ENCODE results near the gene BICRA. TPM values are rescaled to one million over a fixed set of nuclear protein-coding genes. Genes with fewer than 3 reads are reported as not detected.
A peak's percentile ranks its signal among the peaks of the same experiment; 100 is the strongest.

Gene BICRA
- total and polyA plus RNA-seq, 2 of the 8 experiments (the other 6 are each of a cell fraction or from before 2014, with no cell fraction given) = 1.5 to 29.2 TPM

DNA sequence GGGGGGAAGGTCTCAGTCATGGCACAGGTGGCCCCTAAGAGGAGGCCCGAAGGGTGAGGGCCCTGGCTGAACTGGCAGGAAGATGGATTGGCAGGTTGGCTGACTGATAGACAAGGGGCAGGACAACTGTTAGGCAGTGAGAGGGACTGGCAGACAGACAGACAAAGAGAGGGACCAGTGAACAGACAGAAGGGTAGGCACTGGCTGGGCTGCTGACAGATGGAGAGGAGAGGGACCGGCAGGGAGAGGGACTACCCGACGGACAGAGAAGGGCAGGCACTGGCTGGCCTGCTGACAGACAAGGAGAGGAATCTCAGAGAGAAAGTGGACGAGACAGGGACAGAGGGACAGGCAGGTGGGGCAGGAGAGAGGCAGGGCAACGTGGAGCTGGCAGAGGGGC, 72.5 kb downstream of the BICRA start:
- peak overlapping the region; percentile 82; the same call in 1 of the 2 replicates for H2BK5ac ChIP-seq (ENCODE audit: low read depth, low read length)
- ChIA-PET POLR2A (ENCODE audit: partially characterized antibody) (interaction anchor here (0.6 kb wide), 1 partner anchor 18 kb away, joined by 4 read pairs; no protein-coding TSS in a partner anchor), CTCF (ENCODE audit: partially characterized antibody) (interaction anchor here (1.2 kb wide), 1 partner anchor 13 kb away, joined by 3 read pairs; no protein-coding TSS in a partner anchor)
- H3K79me1 ChIP-seq (ENCODE audit: low read depth, low read length) = no peaks in the 10 kb centered on the region
- no peak overlapping the region for H3K9ac ChIP-seq (replicated peaks in 1 of 4; ENCODE audit: extremely low read depth in 1 of 4, low read depth in 3 of 4, low read length in 3 of 4)
- no peak overlapping the region for H3K18ac ChIP-seq (ENCODE audit: extremely low read depth, low read length)
- H4K91ac ChIP-seq (replicated peaks; ENCODE audit: insufficient read length, low read length) = no peak overlapping the region
- H2BK20ac ChIP-seq (ENCODE audit: low read length) = no peak overlapping the region
- H3K56ac ChIP-seq (replicated peaks; ENCODE audit: insufficient read length, low read depth, low read length) = no peak overlapping the region
- H3K4me2 ChIP-seq (ENCODE audit: insufficient read depth in 1 of 2, low read depth in 2 of 2, low read length in 2 of 2) = no peak overlapping the region
- DNase-seq (ENCODE audit: low read depth in 1 of 2, low spot score in 2 of 2) = no peak
- FAIRE-seq = no peak
- H3K27me3 ChIP-seq (replicated peaks in 1 of 4; ENCODE audit: control insufficient read depth in 3 of 4, extremely low read depth in 1 of 4, insufficient read depth in 3 of 4, low read length in 3 of 4) = no peaks in the 10 kb centered on the region
- no peak overlapping the region for H3K4ac ChIP-seq (replicated peaks; ENCODE audit: insufficient read length, low read depth, low read length)
- H2AK5ac ChIP-seq (ENCODE audit: low read depth, low read length) = no peak overlapping the region
- H3K14ac ChIP-seq (ENCODE audit: insufficient read length) = no peak overlapping the region
- peaks cover 6 to 11% of the 10 kb centered on the region in 2 experiments for H4K20me1 ChIP-seq (replicated peaks in 1 of 2; ENCODE audit: control insufficient read depth in 1 of 2, insufficient read depth in 2 of 2, low read length in 2 of 2)
- no peak overlapping the region for H3K23ac ChIP-seq (ENCODE audit: insufficient read length)
- H4K8ac ChIP-seq (ENCODE audit: extremely low read depth, insufficient read depth, low read length) = no peak overlapping the region
- WGBS, 2 experiments (ENCODE audit: extremely low coverage in 1 of 2, insufficient coverage in 1 of 2, insufficient read length in 1 of 2, insufficient replicate concordance in 2 of 2, low coverage in 1 of 2, low lambda C conversion rate in 2 of 2, missing lambda C conversion rate in 1 of 2) = 95% methylated on average over 6 of the region's 6 CpGs; no CpG with 5 or more reads in 1 of the 2 experiments
- H3K4me1 ChIP-seq (replicated peaks in 1 of 4; ENCODE audit: control insufficient read depth in 3 of 4, insufficient read depth in 4 of 4, low read length in 3 of 4) = no peaks in the 10 kb centered on the region
- no peak overlapping the region for H2AFZ ChIP-seq (ENCODE audit: low read length)
- no peak overlapping the region for H3K4me3 ChIP-seq (ENCODE audit: extremely low read depth in 1 of 4, insufficient read depth in 2 of 4, low read depth in 3 of 4, low read length in 4 of 4)
- no peak overlapping the region for H2BK120ac ChIP-seq (replicated peaks; ENCODE audit: low read depth, low read length)
- H4K5ac ChIP-seq (ENCODE audit: insufficient read length, low read depth, low read length) = no peak overlapping the region
- no peaks in the 10 kb centered on the region; a peak in 1 of 4 replicates for H3K9me3 ChIP-seq (ENCODE audit: insufficient read depth in 2 of 2, low read depth in 1 of 2, low read length in 1 of 2)
- H2BK12ac ChIP-seq (ENCODE audit: low read depth, low read length) = no peak overlapping the region
- no peak overlapping the region for H3K27ac ChIP-seq (ENCODE audit: low read depth, low read length)
- no peaks in the 10 kb centered on the region for H3K79me2 ChIP-seq (ENCODE audit: control insufficient read depth in 1 of 2, insufficient read depth in 2 of 2, low read length in 2 of 2)
- H2BK15ac ChIP-seq (ENCODE audit: low read length) = no peak overlapping the region
- peaks cover 2 to 28% (median 15%) of the 10 kb centered on the region in 4 experiments; a peak in 5 of 8 replicates for H3K36me3 ChIP-seq (ENCODE audit: control insufficient read depth in 2 of 4, insufficient read depth in 4 of 4, low read length in 3 of 4)
- no peaks in the 10 kb centered on the region for H3K23me2 ChIP-seq (ENCODE audit: low read depth, low read length)
- TF ChIP-seq RFX5 (IDR thresholded peaks at IDR 0.05; ENCODE audit: borderline replicate concordance, low read depth, low read length) = no peak
- no peak for TF ChIP-seq RNF2 (IDR thresholded peaks at IDR 0.05; ENCODE audit: borderline replicate concordance, low read depth, low read length, missing control alignments, poor library complexity, severe bottlenecking)
- no peak for TF ChIP-seq SIRT6 (IDR thresholded peaks at IDR 0.05; ENCODE audit: low read length)
- no peak for TF ChIP-seq HDAC2 (IDR thresholded peaks at IDR 0.05; ENCODE audit: borderline replicate concordance in 1 of 2, low read depth in 2 of 2, low read length in 2 of 2)
- TF ChIP-seq, protein P1, sequence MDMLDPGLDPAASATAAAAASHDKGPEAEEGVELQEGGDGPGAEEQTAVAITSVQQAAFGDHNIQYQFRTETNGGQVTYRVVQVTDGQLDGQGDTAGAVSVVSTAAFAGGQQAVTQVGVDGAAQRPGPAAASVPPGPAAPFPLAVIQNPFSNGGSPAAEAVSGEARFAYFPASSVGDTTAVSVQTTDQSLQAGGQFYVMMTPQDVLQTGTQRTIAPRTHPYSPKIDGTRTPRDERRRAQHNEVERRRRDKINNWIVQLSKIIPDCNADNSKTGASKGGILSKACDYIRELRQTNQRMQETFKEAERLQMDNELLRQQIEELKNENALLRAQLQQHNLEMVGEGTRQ (IDR thresholded peaks at IDR 0.05; ENCODE audit: low read length) = no peak
- TF ChIP-seq POLR2AphosphoS5 (IDR thresholded peaks at IDR 0.05; ENCODE audit: low read depth, low read length) = no peak
- no peak for TF ChIP-seq SP4 (IDR thresholded peaks at IDR 0.05; ENCODE audit: low read length)
- no peak for TF ChIP-seq BRCA1 (IDR thresholded peaks at IDR 0.05; ENCODE audit: low read depth, low read length)
- TF ChIP-seq CHD1 (IDR thresholded peaks at IDR 0.05; ENCODE audit: low read depth, low read length) = no peak
- TF ChIP-seq SIN3A (conservative IDR thresholded peaks at IDR 0.05 in 1 of 2, IDR thresholded peaks at IDR 0.05 in 1 of 2; ENCODE audit: low read depth in 1 of 2, low read length in 2 of 2) = no peak
- TF ChIP-seq KDM1A (IDR thresholded peaks at IDR 0.05; ENCODE audit: borderline replicate concordance, low read length) = no peak
- TF ChIP-seq, protein P2, sequence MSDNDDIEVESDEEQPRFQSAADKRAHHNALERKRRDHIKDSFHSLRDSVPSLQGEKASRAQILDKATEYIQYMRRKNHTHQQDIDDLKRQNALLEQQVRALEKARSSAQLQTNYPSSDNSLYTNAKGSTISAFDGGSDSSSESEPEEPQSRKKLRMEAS (IDR thresholded peaks at IDR 0.05) = no peak

Measured in H1 (cell line).